ENCODE data around the gene ADAMTS6.

Gene ADAMTS6

GRCh38 chr5:65103756-65104440 lies 377.8 kb downstream of the ADAMTS6 start:
- H3K9me3 ChIP-seq (ENCODE audit: control insufficient read depth, low read length): no peaks in the 10 kb centered on the region
- H3K4me3 ChIP-seq (ENCODE audit: insufficient read depth, low read depth, low read length, poor library complexity, severe bottlenecking): peak overlapping the region; percentile 87
- peak overlapping the region; percentile 30 for H3K27ac ChIP-seq (ENCODE audit: insufficient read depth, low read length, poor library complexity, severe bottlenecking)
- no peak for DNase-seq
- H3K27me3 ChIP-seq (replicated peaks; ENCODE audit: control insufficient read depth, insufficient read depth, low read length, poor library complexity, severe bottlenecking): no peaks in the 10 kb centered on the region
- H3K4me1 ChIP-seq (ENCODE audit: control insufficient read depth, insufficient read depth, low read length, poor library complexity, severe bottlenecking): peaks cover 5% of the 10 kb centered on the region
- H3K36me3 ChIP-seq (ENCODE audit: control insufficient read depth, insufficient read depth, low read length): no peaks in the 10 kb centered on the region

GRCh38 chr5:65102976-65103711 lies 378.6 kb downstream of the ADAMTS6 start:
- no peaks in the 10 kb centered on the region for H3K9me3 ChIP-seq (ENCODE audit: control insufficient read depth, low read length)
- H3K27me3 ChIP-seq (replicated peaks; ENCODE audit: control insufficient read depth, insufficient read depth, low read length, poor library complexity, severe bottlenecking): no peaks in the 10 kb centered on the region
- DNase-seq: peak; percentile 22 to 38 (median 30)
- H3K4me3 ChIP-seq (ENCODE audit: insufficient read depth, low read depth, low read length, poor library complexity, severe bottlenecking): peak overlapping the region; percentile 87
- no peaks in the 10 kb centered on the region for H3K36me3 ChIP-seq (ENCODE audit: control insufficient read depth, insufficient read depth, low read length)
- H3K27ac ChIP-seq (ENCODE audit: insufficient read depth, low read length, poor library complexity, severe bottlenecking): peak overlapping the region; percentile 73
- peaks cover 5% of the 10 kb centered on the region for H3K4me1 ChIP-seq (ENCODE audit: control insufficient read depth, insufficient read depth, low read length, poor library complexity, severe bottlenecking)

GRCh38 chr5:65102371-65102975 lies 379.2 kb downstream of the ADAMTS6 start:
- H3K27ac ChIP-seq (ENCODE audit: insufficient read depth, low read length, poor library complexity, severe bottlenecking): peak overlapping the region; percentile 73
- H3K4me1 ChIP-seq (ENCODE audit: control insufficient read depth, insufficient read depth, low read length, poor library complexity, severe bottlenecking): peaks cover 5% of the 10 kb centered on the region
- H3K4me3 ChIP-seq (ENCODE audit: insufficient read depth, low read depth, low read length, poor library complexity, severe bottlenecking): peak overlapping the region; percentile 87
- H3K36me3 ChIP-seq (ENCODE audit: control insufficient read depth, insufficient read depth, low read length): no peaks in the 10 kb centered on the region
- H3K9me3 ChIP-seq (ENCODE audit: control insufficient read depth, low read length): no peaks in the 10 kb centered on the region
- no peaks in the 10 kb centered on the region for H3K27me3 ChIP-seq (replicated peaks; ENCODE audit: control insufficient read depth, insufficient read depth, low read length, poor library complexity, severe bottlenecking)
- peak in 1 of 3 donors; percentile 0 for DNase-seq

- H3K27me3 ChIP-seq (replicated peaks; ENCODE audit: control insufficient read depth, insufficient read depth, low read length, poor library complexity, severe bottlenecking): no peaks in the 10 kb centered on the region
- H3K36me3 ChIP-seq (ENCODE audit: control insufficient read depth, insufficient read depth, low read length): no peaks in the 10 kb centered on the region
- peaks cover 5% of the 10 kb centered on the region for H3K4me1 ChIP-seq (ENCODE audit: control insufficient read depth, insufficient read depth, low read length, poor library complexity, severe bottlenecking)
- no peak overlapping the region for H3K4me3 ChIP-seq (ENCODE audit: insufficient read depth, low read depth, low read length, poor library complexity, severe bottlenecking)
- no peaks in the 10 kb centered on the region for H3K9me3 ChIP-seq (ENCODE audit: control insufficient read depth, low read length)
- no peak for DNase-seq
- H3K27ac ChIP-seq (ENCODE audit: insufficient read depth, low read length, poor library complexity, severe bottlenecking): no peak overlapping the region
Measured at GRCh38 chr5:65101632-65102100, 380.1 kb downstream of the ADAMTS6 start.

- DNase-seq: no peak
- Histone ChIP-seq H3K27me3 (replicated peaks; ENCODE audit: control insufficient read depth, insufficient read depth, low read length, poor library complexity, severe bottlenecking) (no peaks in the 10 kb centered on the region), H3K9me3 (ENCODE audit: control insufficient read depth, low read length) (no peaks in the 10 kb centered on the region), H3K27ac (ENCODE audit: insufficient read depth, low read length, poor library complexity, severe bottlenecking) (no peak overlapping the region), H3K4me1 (ENCODE audit: control insufficient read depth, insufficient read depth, low read length, poor library complexity, severe bottlenecking) (peaks cover 5% of the 10 kb centered on the region), H3K4me3 (ENCODE audit: insufficient read depth, low read depth, low read length, poor library complexity, severe bottlenecking) (no peak overlapping the region), H3K36me3 (ENCODE audit: control insufficient read depth, insufficient read depth, low read length) (no peaks in the 10 kb centered on the region)
Measured at GRCh38 chr5:65100911-65101631, 380.6 kb downstream of the ADAMTS6 start.

Measured in effector memory CD4-positive, alpha-beta T cell (primary cell).